Measurements from ENCODE around the gene RAX. TPM values are rescaled to one million over a fixed set of nuclear protein-coding genes. Genes with fewer than 3 reads are reported as not detected.

RAX gene
- total and polyA plus RNA-seq, 10 of the 15 experiments (the other 5 are each of a cell fraction or from before 2014, with no cell fraction given) = not detected

GRCh38 chr18:59303006-59303405, 29.8 kb upstream of the RAX start:
- ChIA-PET SMC1A (ENCODE audit: uncharacterized antibody, unreplicated experiment) (interaction anchor here (1.0 to 3.3 kb wide), 3 partner anchors 8 to 100 kb away, joined by 3 to 21 read pairs (median 4); no protein-coding TSS in a partner anchor), CTCF (interaction anchor here (0.8 to 4.4 kb wide), 2 partner anchors 14 to 100 kb away, joined by 3 to 33 read pairs; no protein-coding TSS in a partner anchor), RAD21 (ENCODE audit: unreplicated experiment) (interaction anchor here (2.4 kb wide), 1 partner anchor 100 kb away, joined by 13 read pairs; no protein-coding TSS in a partner anchor), POLR2A (no interaction called here)
- TF ChIP-seq HCFC1 (IDR thresholded peaks at IDR 0.05; ENCODE audit: low read length) = no peak
- TF ChIP-seq JUNB (IDR thresholded peaks at IDR 0.05) = no peak
- no peak for TF ChIP-seq SMC3 (IDR thresholded peaks at IDR 0.05; ENCODE audit: borderline replicate concordance, low read length)
- TF ChIP-seq POLR2A (IDR thresholded peaks at IDR 0.05; ENCODE audit: low read depth, low read length) = no peak
- TF ChIP-seq PRDM15 (CRISPR knock-in tag; IDR thresholded peaks at IDR 0.05) = no peak
- no peak for TF ChIP-seq IRF4 (IDR thresholded peaks at IDR 0.05; ENCODE audit: low read depth, low read length)
- TF ChIP-seq STAT3 (IDR thresholded peaks at IDR 0.05; ENCODE audit: low read depth, low read length) = no peak
- no peak for TF ChIP-seq EED (IDR thresholded peaks at IDR 0.05; ENCODE audit: low read depth)
- no peak for TF ChIP-seq ZBTB33 (IDR thresholded peaks at IDR 0.05)
- TF ChIP-seq BHLHE40 (IDR thresholded peaks at IDR 0.05; ENCODE audit: borderline replicate concordance in 1 of 2, low read depth in 2 of 2, low read length in 1 of 2) = no peak
- no peak for TF ChIP-seq FOS (IDR thresholded peaks at IDR 0.05; ENCODE audit: borderline replicate concordance, extremely low read depth, insufficient read length)
- Histone ChIP-seq H2AFZ (ENCODE audit: control insufficient read depth, low read depth, low read length) (no peak overlapping the region), H3K27ac (ENCODE audit: control insufficient read depth, insufficient read depth) (no peak overlapping the region), H3K9me3 (replicated peaks; ENCODE audit: control insufficient read depth, insufficient read depth, low read length) (no peaks in the 10 kb centered on the region; the same call in 2 of the 3 replicates), H3K4me3 (no peak overlapping the region), H3K4me2 (ENCODE audit: control insufficient read depth, insufficient read depth) (no peak overlapping the region), H3K79me2 (ENCODE audit: control insufficient read depth, insufficient read depth, low read length) (no peaks in the 10 kb centered on the region), H4K20me1 (ENCODE audit: control insufficient read depth, insufficient read depth) (no peaks in the 10 kb centered on the region), H3K9ac (ENCODE audit: control insufficient read depth, insufficient read depth, low read length) (no peak overlapping the region), H3K36me3 (ENCODE audit: control insufficient read depth in 2 of 2, insufficient read depth in 2 of 2, low read length in 1 of 2) (no peaks in the 10 kb centered on the region), H3K4me1 (ENCODE audit: control insufficient read depth, insufficient read depth, low read length) (no peaks in the 10 kb centered on the region), H3K27me3 (replicated peaks in 1 of 2; ENCODE audit: control insufficient read depth in 2 of 2, insufficient read depth in 2 of 2, low read length in 1 of 2) (peaks cover 3 to 7% of the 10 kb centered on the region in 2 experiments; a peak in 3 of 4 replicates)
- no peak for DNase-seq (ENCODE audit: low read depth, low spot score)
- FAIRE-seq = no peak
- in situ Hi-C loops (cut with MboI) (no loop called here), intact Hi-C loops (cut with micrococcal nuclease; ENCODE audit: unreplicated experiment) (no loop called here)
- ATAC-seq = no peak
- no TSS peak for BruUV-seq (replicated peaks)
- 0% methylated on average over 2 of the region's 2 CpGs for WGBS (ENCODE audit: insufficient coverage, insufficient replicate concordance, low lambda C conversion rate, missing lambda C conversion rate)
